Fibroblast of lung (primary cell): Measurements from ENCODE around the gene PPFIA4. TPM values are rescaled to one million over a fixed set of nuclear protein-coding genes. Genes with fewer than 3 reads are reported as not detected.

Experiments used
- DNase-seq, 2 donors: peaks; one replicate each; pipeline versions ENCODE4 v3.0.0 to v3.0.0-alpha.2; 2010; ENCODE audit warnings: low read depth in 2 of 2
- H2AFZ ChIP-seq: 2 replicates; pipeline ENCODE4 v1.5.1; 2012; ENCODE audit warnings: low read length, control low read depth, inconsistent platforms
- H3K27ac ChIP-seq: 2 replicates; pipeline ENCODE4 v1.5.1; 2011; ENCODE audit warnings: low read length, control low read depth; ENCODE audit not compliant: insufficient read depth
- H3K27me3 ChIP-seq: 2 replicates; pipeline ENCODE4 v1.5.1; 2011; ENCODE audit warnings: mild to moderate bottlenecking, low read length; ENCODE audit not compliant: control insufficient read depth, insufficient read depth
- H3K36me3 ChIP-seq: 2 replicates; pipeline ENCODE4 v1.5.1; 2011; ENCODE audit warnings: low read length; ENCODE audit not compliant: control insufficient read depth, insufficient read depth
- H3K4me1 ChIP-seq: 2 replicates; pipeline ENCODE4 v1.5.1; 2011; ENCODE audit warnings: low read length; ENCODE audit not compliant: control insufficient read depth, insufficient read depth; ENCODE audit errors: extremely low read depth
- H3K4me2 ChIP-seq: 2 replicates; pipeline ENCODE4 v1.5.1; 2011; ENCODE audit warnings: low read length, control low read depth; ENCODE audit not compliant: insufficient read depth; ENCODE audit errors: extremely low read depth
- H3K4me3 ChIP-seq, 4 experiments: fragments of 200-600 bp in 1 of 4; sonication (generic) in 1 of 4; replicated peaks in 1 of 4; 2 replicates each; pipeline ENCODE4 v1.5.1; 2011 to 2016; ENCODE audit warnings: low read length in 4 of 4, low read depth in 3 of 4, mild to moderate bottlenecking in 3 of 4, control low read depth in 2 of 4, inconsistent platforms in 1 of 4, mixed read lengths in 1 of 4; ENCODE audit not compliant: insufficient read depth in 1 of 4; ENCODE audit errors: control extremely low read depth in 1 of 4
- H3K79me2 ChIP-seq: 2 replicates; pipeline ENCODE4 v1.5.1; 2012; ENCODE audit warnings: mild to moderate bottlenecking, low read length, inconsistent platforms; ENCODE audit not compliant: control insufficient read depth, insufficient read depth
- H3K9ac ChIP-seq: 2 replicates; pipeline ENCODE4 v1.5.1; 2011; ENCODE audit warnings: mild to moderate bottlenecking, low read length, control low read depth; ENCODE audit not compliant: insufficient read depth
- H3K9me3 ChIP-seq: 2 replicates; pipeline ENCODE4 v1.5.1; 2012; ENCODE audit warnings: low read depth, low read length; ENCODE audit not compliant: control insufficient read depth, insufficient read depth
- H4K20me1 ChIP-seq: 2 replicates; pipeline ENCODE4 v1.5.1; 2011; ENCODE audit warnings: low read length; ENCODE audit not compliant: control insufficient read depth, insufficient read depth; ENCODE audit errors: extremely low read depth
- CTCF ChIP-seq, 2 donors: IDR thresholded peaks in 1 of 2; conservative IDR thresholded peaks in 1 of 2; 1 replicate in 1 of 2; 2 replicates in 1 of 2; pipeline ENCODE4 v1.5.1; 2011 to 2012; ENCODE audit warnings: low read length in 2 of 2, control low read depth in 1 of 2, inconsistent platforms in 1 of 2, low read depth in 1 of 2, mild to moderate bottlenecking in 1 of 2
- EZH2 ChIP-seq: IDR thresholded peaks from 2 replicates; pipeline ENCODE4 v1.5.1; 2012; ENCODE audit warnings: low read length, control low read depth, mild to moderate bottlenecking; ENCODE audit errors: missing control alignments
- polyA plus RNA-seq, 2 donors: library from polyadenylated mRNA; depleted of rRNA in 1 of 2; stranded (reverse) in 1 of 2; unstranded in 1 of 2; fragments of >200 nt; gene quantifications; 2 replicates each; pipeline ENCODE4 v1.2.1, GENCODE V29; 2011 to 2012; ENCODE audit warnings: missing spikeins in 1 of 2
- total RNA-seq: library from RNA; depleted of rRNA; stranded (reverse); fragments of >200 nt; gene quantifications from 2 replicates; pipeline ENCODE4 v1.2.1, GENCODE V29; 2014

PPFIA4 gene
- total and polyA plus RNA-seq, 2 donors (not counting 1 experiment from before 2014, with no cell fraction given): 3.2 to 4.3 TPM

DNA sequence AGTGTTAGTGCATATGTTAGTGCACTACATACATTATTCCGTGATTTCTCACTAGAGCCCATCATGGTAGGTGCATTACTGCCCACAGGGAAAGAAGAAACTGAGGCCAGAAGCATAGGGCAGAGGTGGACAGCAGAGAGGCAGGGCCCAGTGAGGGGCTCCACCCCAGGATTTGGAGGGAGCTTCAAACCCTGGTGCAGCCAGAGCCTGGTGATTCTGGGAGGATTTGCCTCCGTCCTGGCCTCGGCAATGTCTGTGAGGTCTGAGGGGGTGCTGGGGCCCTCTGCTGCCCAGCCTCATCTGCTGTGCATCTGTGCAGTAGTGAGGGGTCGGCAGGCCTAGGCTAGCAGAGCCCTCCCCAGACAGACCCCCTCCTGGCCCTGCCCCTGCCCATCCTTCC lies 22.8 kb downstream of the PPFIA4 start:
- Histone ChIP-seq H2AFZ (no peak overlapping the region), H3K4me2 (no peak overlapping the region), H3K27ac (no peak overlapping the region), H4K20me1 (no peaks in the 10 kb centered on the region), H3K9me3 (no peaks in the 10 kb centered on the region), H3K9ac (no peak overlapping the region), H3K4me3 (no peak overlapping the region), H3K79me2 (no peaks in the 10 kb centered on the region), H3K4me1 (peaks cover 12% of the 10 kb centered on the region), H3K27me3 (no peaks in the 10 kb centered on the region), H3K36me3 (no peaks in the 10 kb centered on the region)
- no peak for DNase-seq
- TF ChIP-seq CTCF (conservative IDR thresholded peaks at IDR 0.05 in 1 of 2, IDR thresholded peaks at IDR 0.05 in 1 of 2; ENCODE audit: low read depth in 1 of 2, low read length in 2 of 2): no peak
- TF ChIP-seq EZH2: no peak

DNA sequence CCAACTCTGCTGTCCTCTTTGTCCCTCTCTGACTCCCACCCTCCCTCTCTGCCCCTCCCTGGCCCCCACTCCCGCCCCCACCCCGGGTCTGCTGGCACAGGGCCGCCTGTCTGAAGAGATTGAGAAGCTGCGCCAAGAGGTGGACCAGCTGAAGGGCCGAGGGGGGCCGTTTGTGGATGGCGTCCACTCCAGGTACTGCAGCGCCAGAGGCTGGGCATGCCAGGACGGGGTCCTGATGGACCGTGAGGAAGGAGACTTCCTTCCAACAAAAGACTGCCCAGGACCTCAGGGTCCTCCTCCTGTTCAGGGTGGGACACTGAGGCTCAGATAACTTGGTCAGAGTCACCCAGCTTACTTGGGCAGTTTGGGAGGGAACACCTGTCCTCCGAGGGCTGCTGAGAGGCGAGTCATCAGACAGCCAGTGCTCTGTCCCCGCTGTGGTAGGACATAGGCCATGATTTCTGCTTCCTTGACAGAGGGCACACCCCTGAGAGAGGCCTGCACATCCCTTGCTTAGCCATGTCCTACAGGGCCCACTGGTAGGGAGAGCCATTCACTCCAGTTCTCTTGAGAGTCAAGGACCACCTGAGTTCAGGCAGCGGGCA lies 23.4 kb downstream of the PPFIA4 start:
- Histone ChIP-seq H3K79me2 (no peaks in the 10 kb centered on the region), H4K20me1 (no peaks in the 10 kb centered on the region), H3K27ac (no peak overlapping the region), H3K9me3 (no peaks in the 10 kb centered on the region), H3K4me3 (no peak overlapping the region), H2AFZ (no peak overlapping the region), H3K4me1 (peaks cover 12% of the 10 kb centered on the region), H3K4me2 (no peak overlapping the region), H3K36me3 (no peaks in the 10 kb centered on the region), H3K27me3 (no peaks in the 10 kb centered on the region), H3K9ac (no peak overlapping the region)
- no peak for TF ChIP-seq CTCF (conservative IDR thresholded peaks at IDR 0.05 in 1 of 2, IDR thresholded peaks at IDR 0.05 in 1 of 2; ENCODE audit: low read depth in 1 of 2, low read length in 2 of 2)
- no peak for TF ChIP-seq EZH2
- DNase-seq: no peak

GRCh38 chr1:203050826-203051225 lies 24.5 kb downstream of the PPFIA4 start:
- TF ChIP-seq CTCF (conservative IDR thresholded peaks at IDR 0.05 in 1 of 2, IDR thresholded peaks at IDR 0.05 in 1 of 2; ENCODE audit: low read depth in 1 of 2, low read length in 2 of 2) (no peak), EZH2 (no peak)
- H3K4me1 ChIP-seq: peaks cover 12% of the 10 kb centered on the region
- H3K4me2 ChIP-seq: no peak overlapping the region
- H3K9me3 ChIP-seq: no peaks in the 10 kb centered on the region
- no peak overlapping the region for H2AFZ ChIP-seq
- H3K9ac ChIP-seq: no peak overlapping the region
- H3K79me2 ChIP-seq: no peaks in the 10 kb centered on the region
- H3K27ac ChIP-seq: no peak overlapping the region
- no peaks in the 10 kb centered on the region for H3K27me3 ChIP-seq
- H4K20me1 ChIP-seq: no peaks in the 10 kb centered on the region
- no peaks in the 10 kb centered on the region for H3K36me3 ChIP-seq
- no peak for DNase-seq
- H3K4me3 ChIP-seq: no peak overlapping the region
